DOHH2 (cell line): ENCODE data around the gene SPDYE2.
"Not testable (repeated sequence)": the region's sequence is repeated elsewhere in the genome, so short reads cannot be mapped to it uniquely, and the experiment has no call there.

Experiments
- H3F3A ChIP-seq: fragments of 200-600 bp; sonication (generic), shearing (Covaris generic); 2 replicates; pipeline ENCODE4 v1.6.0; 2016; ENCODE audit warnings: antibody characterized with exemption, mild to moderate bottlenecking; ENCODE audit not compliant: control insufficient read depth, insufficient read depth
- H3K27ac ChIP-seq: fragments of 200-600 bp; sonication (generic); 2 replicates; pipeline ENCODE4 v1.5.1; 2014; ENCODE audit warnings: low read depth, mild to moderate bottlenecking, low read length, moderate library complexity
- H3K27me3 ChIP-seq: fragments of 200-600 bp; sonication (generic); 2 replicates; pipeline ENCODE4 v1.6.1; 2014; ENCODE audit warnings: mild to moderate bottlenecking, low read length, mixed read lengths; ENCODE audit not compliant: control insufficient read depth
- H3K36me3 ChIP-seq: fragments of 200-600 bp; sonication (generic); 2 replicates; pipeline ENCODE4 v1.6.1; 2014; ENCODE audit warnings: mild to moderate bottlenecking, low read length, moderate library complexity, mixed read lengths; ENCODE audit not compliant: control insufficient read depth
- H3K4me1 ChIP-seq: fragments of 200-600 bp; sonication (generic); 2 replicates; pipeline ENCODE4 v1.6.1; 2014; ENCODE audit warnings: mild to moderate bottlenecking, low read length, mixed read lengths; ENCODE audit not compliant: control insufficient read depth
- H3K4me2 ChIP-seq: fragments of 200-600 bp; sonication (generic); 2 replicates; pipeline ENCODE4 v1.6.0; 2014; ENCODE audit warnings: mild to moderate bottlenecking, low read length, moderate library complexity
- H3K4me3 ChIP-seq: fragments of 200-600 bp; sonication (generic); 2 replicates; pipeline ENCODE4 v1.5.1; 2014; ENCODE audit warnings: mild to moderate bottlenecking, low read length, mixed read lengths
- H3K79me2 ChIP-seq: fragments of 200-600 bp; sonication (generic); 2 replicates; pipeline ENCODE4 v1.6.1; 2014; ENCODE audit warnings: mild to moderate bottlenecking, low read length, mixed read lengths; ENCODE audit not compliant: control insufficient read depth
- H3K9me2 ChIP-seq: fragments of 200-600 bp; sonication (generic); replicated peaks from 2 replicates; pipeline ENCODE4 v1.6.1; 2014; ENCODE audit warnings: mild to moderate bottlenecking, low read length, mixed read lengths; ENCODE audit not compliant: control insufficient read depth
- H3K9me3 ChIP-seq: fragments of 200-600 bp; sonication (generic); 2 replicates; pipeline ENCODE4 v1.6.1; 2014; ENCODE audit warnings: antibody characterized with exemption, low read length, mixed read lengths; ENCODE audit not compliant: control insufficient read depth, insufficient read depth
- H4K20me1 ChIP-seq: fragments of 200-600 bp; sonication (generic); 2 replicates; pipeline ENCODE4 v1.6.0; 2014; ENCODE audit warnings: low read depth, mild to moderate bottlenecking, antibody characterized with exemption, low read length, moderate library complexity; ENCODE audit not compliant: control insufficient read depth, insufficient read depth

SPDYE2 gene

GRCh38 chr7:102514881-102515721, 35.9 kb upstream of the SPDYE2 start:
- not testable (repeated sequence) for H3K9me2 ChIP-seq, H3K27me3 ChIP-seq, H3K27ac ChIP-seq, H3K79me2 ChIP-seq, H3K9me3 ChIP-seq, H3K4me1 ChIP-seq, H3F3A ChIP-seq, H4K20me1 ChIP-seq, H3K4me2 ChIP-seq, H3K4me3 ChIP-seq, H3K36me3 ChIP-seq

GRCh38 chr7:102515889-102516288, 35.1 kb upstream of the SPDYE2 start:
- not testable (repeated sequence) for H3K36me3 ChIP-seq

GRCh38 chr7:102516951-102517350, 34.1 kb upstream of the SPDYE2 start:
- H3K27me3 ChIP-seq, H3K4me2 ChIP-seq, H4K20me1 ChIP-seq, H3K27ac ChIP-seq, H3K4me1 ChIP-seq, H3F3A ChIP-seq, H3K79me2 ChIP-seq, H3K9me3 ChIP-seq, H3K4me3 ChIP-seq, H3K9me2 ChIP-seq, H3K36me3 ChIP-seq: not testable (repeated sequence)

More at GRCh38 chr7:102515889-102516288, 35.1 kb upstream of the SPDYE2 start:
- not testable (repeated sequence) for H3K4me1 ChIP-seq, H3F3A ChIP-seq, H3K79me2 ChIP-seq, H3K4me3 ChIP-seq, H3K4me2 ChIP-seq, H3K27me3 ChIP-seq, H3K9me2 ChIP-seq, H3K9me3 ChIP-seq, H4K20me1 ChIP-seq, H3K27ac ChIP-seq

GRCh38 chr7:102517550-102518147, 33.4 kb upstream of the SPDYE2 start, which contains the start of gene RASA4B:
RASA4B (minus strand) TSS chr7:102517777; CDS start chr7:102517710, 67 bp downstream.
- H3K4me3 ChIP-seq, H3K4me1 ChIP-seq, H3K9me3 ChIP-seq, H3K9me2 ChIP-seq, H3K36me3 ChIP-seq, H3K27ac ChIP-seq, H3F3A ChIP-seq, H3K79me2 ChIP-seq, H4K20me1 ChIP-seq, H3K27me3 ChIP-seq: not testable (repeated sequence)
- H3K4me2 ChIP-seq, result 0 out of 2 replicates have a peak within 1 kb of the TSS, but pooled peaks have one; percentile 33

- not testable (repeated sequence) for H3K79me2 ChIP-seq, H3K27ac ChIP-seq, H4K20me1 ChIP-seq, H3F3A ChIP-seq, H3K4me1 ChIP-seq, H3K4me3 ChIP-seq, H3K4me2 ChIP-seq, H3K36me3 ChIP-seq, H3K9me2 ChIP-seq, H3K27me3 ChIP-seq, H3K9me3 ChIP-seq
Observed at GRCh38 chr7:102520797-102521196, 30.2 kb upstream of the SPDYE2 start.

GRCh38 chr7:102524803-102525202, 26.2 kb upstream of the SPDYE2 start:
- not testable (repeated sequence) for H3K4me2 ChIP-seq, H4K20me1 ChIP-seq, H3K79me2 ChIP-seq, H3K9me2 ChIP-seq, H3K27ac ChIP-seq, H3K4me3 ChIP-seq, H3F3A ChIP-seq, H3K27me3 ChIP-seq, H3K4me1 ChIP-seq, H3K36me3 ChIP-seq, H3K9me3 ChIP-seq

GRCh38 chr7:102527182-102527581, 23.8 kb upstream of the SPDYE2 start:
- not testable (repeated sequence) for H3K4me3 ChIP-seq, H3K27ac ChIP-seq, H3K79me2 ChIP-seq, H3K4me2 ChIP-seq, H3K9me2 ChIP-seq, H4K20me1 ChIP-seq, H3K27me3 ChIP-seq, H3K36me3 ChIP-seq, H3K9me3 ChIP-seq, H3F3A ChIP-seq, H3K4me1 ChIP-seq
